HG02970 (cell line): ENCODE measurements around the gene TACR2.

Source experiments
- ATAC-seq: cut with Tn5 transposase; IDR thresholded peaks from one replicate; pipeline ENCODE4 v1.9.1; 2021; ENCODE audit warnings: mild to moderate bottlenecking, moderate library complexity, moderate number of reproducible peaks; ENCODE audit not compliant: unreplicated experiment, low FRiP score

Gene TACR2

DNA sequence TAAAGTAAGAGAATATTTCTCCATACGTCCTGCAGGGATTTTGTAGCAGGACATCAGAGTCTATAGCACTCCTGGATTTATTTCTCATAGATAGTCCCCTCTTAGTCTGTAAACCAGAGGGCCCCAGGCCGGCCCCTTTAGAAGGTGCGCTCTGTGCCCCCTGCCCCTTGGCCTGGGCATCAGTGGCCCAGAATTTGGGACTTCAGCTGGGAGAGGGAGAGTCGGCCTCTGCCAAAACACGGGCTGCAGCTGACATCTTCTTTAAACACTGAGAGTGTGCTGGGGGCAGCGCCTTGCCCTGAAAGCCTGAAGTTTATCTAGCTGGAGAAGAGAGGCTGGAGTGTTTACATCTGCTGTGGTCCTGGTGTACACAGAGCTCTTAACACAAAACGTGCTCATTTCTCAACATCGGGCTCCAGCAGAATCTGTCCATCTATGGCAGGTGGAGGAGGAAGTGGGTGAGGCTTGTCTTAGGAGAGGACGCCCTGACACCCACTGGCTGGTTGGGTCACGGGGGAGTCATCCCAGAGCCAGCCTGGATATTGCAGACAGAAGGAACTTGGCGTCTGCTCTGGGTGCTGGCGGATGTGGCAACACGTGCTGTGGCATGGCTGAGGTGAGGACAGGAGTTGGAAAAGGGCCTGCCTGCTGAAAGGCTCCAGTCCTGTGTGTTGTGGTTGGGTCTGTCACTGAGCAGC lies 5.0 kb upstream of the TACR2 start:
- no peak for ATAC-seq

DNA sequence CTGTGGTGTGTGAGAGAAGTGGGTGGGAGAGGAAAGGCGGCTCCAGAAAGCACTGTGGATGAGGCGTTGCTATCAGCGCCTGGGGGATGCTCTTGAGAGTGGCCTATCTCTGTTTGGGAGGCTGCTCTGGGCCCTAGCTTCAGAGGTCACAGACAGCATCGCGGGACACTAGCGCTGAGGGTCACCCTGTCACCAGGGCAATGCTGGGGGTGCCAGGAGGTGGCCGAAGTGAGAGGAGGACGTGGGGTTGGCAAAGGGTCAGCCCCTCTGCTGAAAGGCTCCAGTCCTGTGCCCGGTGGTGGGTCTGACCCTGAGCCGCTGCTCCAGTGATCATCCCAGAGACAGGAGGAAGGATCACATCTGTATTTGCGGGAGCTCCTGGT lies 3.0 kb upstream of the TACR2 start:
- ATAC-seq = no peak

DNA sequence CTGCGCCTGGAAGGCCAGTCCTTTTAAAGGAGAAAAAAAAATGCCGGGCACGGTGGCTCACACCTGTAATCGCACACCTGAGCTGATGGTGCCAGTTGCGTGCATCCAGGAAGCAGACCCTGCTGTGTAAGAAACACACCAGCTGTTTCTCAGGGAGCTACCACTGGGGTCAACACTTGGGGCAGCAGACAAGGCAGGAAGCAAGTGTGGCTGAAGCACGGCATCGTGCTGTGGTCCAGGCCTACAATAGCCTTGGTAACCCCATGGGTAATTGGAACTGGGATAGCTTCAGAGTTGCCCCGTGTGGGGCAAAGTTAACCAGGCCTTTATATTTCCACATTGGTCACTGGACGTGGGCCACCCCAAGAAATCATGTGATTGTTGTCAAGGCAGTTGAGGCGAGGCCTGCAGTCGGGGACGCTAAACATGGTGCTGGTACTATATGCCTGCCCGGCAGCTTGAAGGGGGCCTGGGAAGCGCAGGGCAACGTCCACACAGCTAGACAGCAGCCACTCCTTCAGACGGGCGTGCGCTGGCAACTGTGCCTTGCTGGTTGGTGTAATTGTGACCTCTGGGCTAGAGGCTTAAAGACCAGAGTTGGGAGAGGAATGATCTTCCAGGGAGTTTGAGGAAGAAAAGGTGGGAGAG lies 2.5 kb upstream of the TACR2 start:
- no peak for ATAC-seq

DNA sequence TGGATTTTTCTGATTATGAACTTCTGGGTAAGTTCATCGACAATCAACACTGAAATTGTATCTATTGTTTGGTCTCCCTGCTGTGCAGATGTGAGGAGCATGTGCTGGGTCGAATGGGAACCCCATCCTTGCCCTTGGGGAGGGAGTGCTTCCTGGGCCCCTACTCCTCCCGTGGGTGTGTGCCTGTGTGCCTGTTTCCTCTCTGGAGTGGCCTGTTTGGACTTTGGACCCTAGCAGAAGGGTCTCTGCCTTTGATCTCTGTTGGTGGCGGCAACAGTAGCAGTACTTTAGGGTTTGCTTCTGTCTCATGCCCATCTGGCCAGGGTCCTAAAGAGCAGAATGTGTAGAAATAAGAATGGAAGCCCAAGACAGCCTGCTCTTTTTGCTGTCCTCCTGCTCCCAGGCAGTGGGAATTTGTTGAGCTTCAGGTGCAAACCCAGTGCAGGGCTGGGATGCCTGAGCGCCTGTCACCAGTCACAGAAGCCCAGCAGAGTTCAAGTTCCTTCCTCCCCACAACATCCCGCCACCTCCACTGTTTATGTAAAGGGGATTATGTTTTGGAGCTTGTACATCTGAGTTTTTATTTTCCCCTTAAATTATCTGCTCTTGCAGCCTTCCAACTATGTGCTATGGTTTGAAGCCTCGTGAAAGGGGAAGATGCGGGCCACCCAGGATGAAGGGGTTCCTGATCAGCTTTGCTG lies 1.5 kb upstream of the TACR2 start:
- no peak for ATAC-seq

DNA sequence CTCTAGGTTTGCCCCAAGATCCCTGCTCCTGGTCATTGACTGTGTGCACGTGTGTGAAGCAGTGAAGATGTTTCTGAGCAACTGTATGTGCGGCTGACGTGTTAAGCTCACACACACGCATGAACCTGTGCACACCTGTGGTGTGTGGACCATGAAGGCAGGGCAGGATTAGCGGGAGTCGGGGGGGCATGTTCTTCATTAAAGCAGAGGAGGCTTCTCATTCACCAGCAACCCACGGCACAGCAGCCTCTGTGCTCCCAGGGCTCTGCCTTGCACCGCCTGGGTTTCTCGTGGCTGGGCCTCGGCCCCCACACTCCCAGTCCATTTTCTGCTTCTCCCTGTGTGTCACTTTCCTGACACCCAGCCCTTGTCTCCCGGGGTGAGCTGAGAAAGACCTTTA lies 824 bp upstream of the TACR2 start:
- no peak for ATAC-seq

DNA sequence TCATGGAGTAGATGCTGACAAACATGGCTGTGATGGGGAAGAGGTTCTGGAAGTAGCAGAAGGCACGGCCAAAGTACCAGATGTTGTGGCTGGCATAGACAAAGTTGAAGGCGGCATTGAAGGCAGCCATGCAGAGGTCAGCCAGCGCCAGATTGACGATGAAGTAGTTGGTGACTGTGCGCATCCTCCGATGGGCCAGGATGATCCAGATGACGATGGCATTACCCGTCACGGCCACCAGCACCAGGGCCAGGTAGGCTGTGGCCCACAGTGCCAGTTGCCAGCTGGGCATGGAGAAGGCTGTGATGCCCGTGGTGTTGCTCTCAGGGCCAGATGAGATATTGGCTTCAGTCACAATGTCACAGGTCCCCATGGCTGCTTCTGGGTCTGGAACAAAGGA lies 767 bp downstream of the TACR2 start:
- ATAC-seq = no peak

DNA sequence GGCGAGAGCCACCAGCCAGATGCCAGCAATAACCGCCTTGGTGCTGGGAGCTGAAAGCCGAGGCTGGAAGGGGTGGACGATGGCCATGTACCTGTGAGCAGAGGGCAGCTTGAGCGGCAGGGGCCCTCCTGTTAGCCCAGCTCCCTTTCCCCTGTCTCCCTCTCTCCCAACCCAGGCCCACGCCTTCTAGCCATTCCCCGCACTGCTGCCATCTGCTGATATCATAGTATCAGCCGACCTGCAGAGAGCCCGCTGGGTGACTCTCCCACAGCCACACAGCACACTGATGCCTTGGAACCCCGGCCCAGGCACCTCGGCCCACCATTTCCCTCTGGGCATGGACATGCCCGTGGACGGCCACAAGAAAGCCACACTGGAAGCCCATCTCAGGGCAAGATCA lies 1.7 kb downstream of the TACR2 start:
- ATAC-seq = no peak

DNA sequence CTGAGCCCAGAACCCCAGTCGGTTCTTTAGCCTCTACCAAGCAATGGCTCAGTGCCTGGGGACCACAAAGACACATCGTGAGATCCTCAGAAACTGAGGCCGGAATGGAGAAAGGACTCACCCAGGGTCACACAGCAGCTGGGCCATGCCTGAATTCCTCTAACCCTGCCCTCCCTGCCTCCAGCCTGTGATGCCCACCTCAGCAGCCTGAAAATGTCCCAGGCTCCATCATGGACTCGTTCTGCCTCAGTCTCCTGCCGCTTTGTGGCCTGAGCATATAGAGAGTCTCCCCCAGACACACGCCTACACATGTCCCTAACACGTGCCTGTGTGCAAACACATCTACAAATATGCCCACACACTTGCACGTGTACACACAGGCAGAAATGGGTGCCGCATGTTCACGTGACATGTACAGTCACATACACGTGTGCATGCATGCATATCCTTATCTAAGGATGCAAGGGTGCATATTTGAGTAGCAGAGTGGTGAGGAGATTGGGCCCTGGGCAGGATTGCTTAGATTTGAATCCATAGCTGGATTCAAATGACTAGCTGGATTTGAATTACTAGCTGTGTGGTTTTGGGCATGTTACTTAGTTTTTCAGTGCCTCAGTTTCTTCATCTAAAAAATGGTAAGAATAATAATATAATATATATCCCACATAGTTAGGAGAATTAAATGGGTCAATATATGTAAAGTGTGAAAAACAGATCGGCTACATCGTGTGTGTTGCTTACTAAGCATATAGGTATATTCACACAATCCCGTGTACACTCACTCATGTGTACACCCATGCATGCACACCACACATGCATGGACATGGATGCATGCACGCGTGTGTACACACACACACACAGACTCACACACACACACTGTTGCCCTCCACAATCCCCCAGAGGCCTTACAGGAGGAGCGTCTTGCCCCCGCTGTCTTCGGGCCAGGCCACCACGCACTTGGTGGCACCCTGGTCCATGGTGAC lies 2.4 kb downstream of the TACR2 start:
- ATAC-seq = no peak

DNA sequence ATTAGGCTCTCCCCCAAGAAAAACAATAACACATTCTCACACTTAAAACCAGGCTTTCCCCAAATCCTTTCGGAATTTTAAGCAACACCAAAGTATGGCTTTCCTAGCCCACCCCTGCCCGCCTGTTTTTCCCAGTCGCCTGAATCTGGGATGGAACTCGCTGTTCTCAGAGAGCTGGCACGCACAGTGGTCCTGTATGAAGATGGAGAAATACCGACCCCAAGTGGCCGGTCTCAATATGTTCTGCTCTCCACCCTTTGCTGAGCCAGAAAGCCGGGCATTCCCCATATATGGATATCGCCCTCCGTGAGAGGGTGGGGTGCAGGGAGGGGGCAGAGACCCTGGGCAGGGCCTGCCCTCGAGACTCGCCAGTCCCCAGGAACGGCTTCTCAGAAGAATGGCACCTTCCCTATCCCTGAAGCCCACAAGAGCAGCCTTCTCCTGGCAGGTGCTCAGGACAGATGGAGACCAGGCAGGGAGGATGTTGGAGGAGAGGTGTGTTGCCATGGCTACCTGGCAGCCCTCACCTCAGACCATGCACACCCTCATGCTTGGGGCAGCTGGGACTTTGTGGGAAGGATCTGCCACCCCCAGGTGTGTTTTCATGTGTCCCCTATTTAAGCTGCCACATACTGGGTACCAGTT lies 3.4 kb downstream of the TACR2 start:
- ATAC-seq = no peak

DNA sequence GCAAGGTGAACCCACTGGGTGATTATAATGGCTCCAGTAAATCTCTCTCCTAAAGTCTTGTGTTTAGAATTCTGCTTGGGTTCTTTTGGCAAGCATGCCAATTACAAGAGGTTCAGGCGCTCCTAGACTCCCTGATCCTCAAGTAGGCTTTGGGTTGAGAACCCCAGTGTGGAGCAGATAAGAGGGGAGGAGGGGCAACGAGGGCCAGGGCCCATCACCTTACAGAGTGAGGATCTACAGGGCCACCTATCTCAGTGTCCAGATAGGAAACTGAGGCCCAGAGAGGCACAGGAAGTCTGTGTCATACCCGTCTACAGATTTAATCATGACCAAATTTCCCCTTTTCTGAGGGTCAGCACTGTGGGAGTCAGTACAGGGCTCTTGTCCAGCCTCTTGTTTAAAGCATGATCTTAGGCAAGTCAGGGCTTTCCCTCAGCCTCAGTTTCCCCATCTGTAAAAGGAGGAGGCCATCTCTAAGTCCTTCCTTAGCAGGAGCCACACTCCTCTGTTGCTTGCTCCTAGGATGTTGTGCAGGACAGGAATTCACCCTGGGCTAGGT lies 4.4 kb downstream of the TACR2 start:
- ATAC-seq = no peak

DNA sequence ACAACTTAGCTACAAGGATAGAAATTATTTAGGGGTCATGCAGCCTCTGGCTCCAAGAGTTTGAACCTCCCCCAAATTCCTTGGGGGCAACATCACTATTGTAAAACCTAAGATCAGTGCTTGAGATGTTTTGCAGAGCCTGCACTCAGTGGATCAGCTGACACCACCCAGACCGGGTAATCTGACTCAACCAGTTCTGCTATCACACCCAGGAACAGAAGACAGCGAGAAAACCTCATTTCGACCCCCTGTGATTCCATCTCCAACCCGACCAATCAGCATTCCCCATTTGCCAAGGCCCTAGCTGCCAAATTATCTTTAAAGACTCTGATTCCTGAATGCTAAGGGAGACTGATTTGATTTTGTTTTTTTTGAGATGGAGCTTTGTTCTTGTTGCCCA lies 5.2 kb downstream of the TACR2 start:
- ATAC-seq = no peak

DNA sequence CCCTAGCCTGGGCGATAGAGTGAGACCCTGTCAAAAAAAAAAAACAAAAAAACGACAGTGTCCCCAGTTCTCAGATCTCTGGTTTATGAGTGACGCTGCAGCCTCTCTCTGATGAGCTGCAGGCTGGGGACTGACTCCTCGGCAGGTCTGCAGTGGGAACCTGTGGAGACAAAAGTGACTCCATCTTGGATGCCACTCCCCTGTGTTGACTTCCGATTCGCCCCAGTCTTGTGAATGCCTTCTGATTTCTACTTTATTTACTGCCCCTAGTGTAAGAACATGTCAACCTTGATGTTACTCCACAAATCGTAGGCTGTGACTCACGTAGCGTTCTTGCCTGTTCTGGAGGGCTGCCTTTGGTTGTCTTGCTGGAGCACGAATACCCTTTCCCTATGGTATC lies 6.2 kb downstream of the TACR2 start:
- no peak for ATAC-seq

DNA sequence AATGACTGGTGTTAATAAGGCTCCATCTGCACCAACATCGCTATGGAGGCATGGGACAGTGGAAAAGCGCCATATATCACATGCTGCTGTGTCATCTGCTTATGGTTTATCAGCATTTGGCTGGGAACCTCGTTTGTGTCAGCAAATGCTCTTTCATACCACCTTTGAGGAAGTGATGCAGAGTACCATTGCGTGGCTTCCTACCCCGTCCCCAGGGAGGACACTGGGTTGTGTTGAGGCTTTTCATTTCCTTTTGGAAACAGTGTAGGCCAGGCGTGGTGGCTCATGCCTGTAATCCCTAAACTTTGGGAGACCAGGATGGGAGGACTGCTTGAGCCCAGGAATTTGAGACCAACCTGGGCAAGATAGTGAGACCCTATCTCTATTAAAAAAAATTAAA lies 6.8 kb downstream of the TACR2 start:
- no peak for ATAC-seq

DNA sequence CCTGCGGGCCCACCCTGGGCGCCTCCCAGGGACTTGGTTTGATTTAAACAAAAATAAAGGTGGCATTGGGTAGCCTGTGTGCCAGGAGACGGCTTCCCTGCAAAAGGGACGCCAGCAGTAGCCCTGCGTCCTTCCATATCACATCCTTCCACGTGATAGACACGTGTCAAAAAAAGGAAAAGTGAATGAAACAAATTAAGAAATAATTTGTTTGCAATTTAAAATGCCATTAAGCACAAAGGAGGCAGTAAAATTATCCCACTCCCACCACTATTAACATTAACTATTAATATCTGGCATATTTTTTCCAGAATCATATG lies 7.6 kb downstream of the TACR2 start:
- no peak for ATAC-seq

DNA sequence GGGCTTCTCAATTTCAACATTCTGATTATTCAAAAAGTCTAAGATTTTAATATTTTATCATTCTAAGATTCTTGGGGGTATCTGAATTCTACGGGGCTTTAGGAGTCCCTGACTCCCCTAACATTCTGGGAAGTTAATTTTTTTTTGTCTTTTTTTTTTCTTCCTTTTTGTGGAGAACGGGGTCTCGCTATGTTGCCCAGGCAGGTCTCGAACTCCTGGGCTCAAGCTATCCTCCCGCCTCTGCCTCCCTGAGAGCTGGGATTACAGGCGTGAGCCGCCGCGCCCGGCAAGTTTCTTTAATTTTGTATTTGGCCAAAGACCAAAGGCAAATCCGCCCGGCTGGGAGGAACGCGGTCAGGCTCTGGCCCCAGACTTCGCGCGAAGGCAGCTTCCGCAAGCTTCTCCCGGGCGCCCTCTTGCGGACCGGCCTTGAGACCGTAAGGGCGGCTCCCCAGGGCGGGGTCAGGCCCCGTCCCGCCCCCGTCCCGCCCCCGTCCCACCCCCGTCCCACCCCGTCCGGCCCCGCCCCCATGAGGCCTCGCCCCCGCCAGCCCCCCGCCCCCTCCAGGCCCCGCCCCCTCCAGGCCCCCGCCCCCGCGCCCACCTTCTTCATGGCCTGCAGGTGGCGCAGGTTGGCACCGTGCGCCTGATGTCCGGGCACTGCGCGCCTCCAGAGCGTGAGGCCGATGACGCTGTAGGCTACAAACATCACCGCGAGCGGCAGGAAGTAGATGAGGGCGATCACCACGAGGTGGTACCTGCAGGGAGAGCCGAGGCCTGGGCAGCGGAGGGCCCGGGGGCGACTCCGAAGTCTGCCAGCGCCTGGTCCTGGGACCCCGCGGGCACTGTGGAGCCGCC lies 8.2 kb downstream of the TACR2 start:
- ATAC-seq = peak; percentile 76

DNA sequence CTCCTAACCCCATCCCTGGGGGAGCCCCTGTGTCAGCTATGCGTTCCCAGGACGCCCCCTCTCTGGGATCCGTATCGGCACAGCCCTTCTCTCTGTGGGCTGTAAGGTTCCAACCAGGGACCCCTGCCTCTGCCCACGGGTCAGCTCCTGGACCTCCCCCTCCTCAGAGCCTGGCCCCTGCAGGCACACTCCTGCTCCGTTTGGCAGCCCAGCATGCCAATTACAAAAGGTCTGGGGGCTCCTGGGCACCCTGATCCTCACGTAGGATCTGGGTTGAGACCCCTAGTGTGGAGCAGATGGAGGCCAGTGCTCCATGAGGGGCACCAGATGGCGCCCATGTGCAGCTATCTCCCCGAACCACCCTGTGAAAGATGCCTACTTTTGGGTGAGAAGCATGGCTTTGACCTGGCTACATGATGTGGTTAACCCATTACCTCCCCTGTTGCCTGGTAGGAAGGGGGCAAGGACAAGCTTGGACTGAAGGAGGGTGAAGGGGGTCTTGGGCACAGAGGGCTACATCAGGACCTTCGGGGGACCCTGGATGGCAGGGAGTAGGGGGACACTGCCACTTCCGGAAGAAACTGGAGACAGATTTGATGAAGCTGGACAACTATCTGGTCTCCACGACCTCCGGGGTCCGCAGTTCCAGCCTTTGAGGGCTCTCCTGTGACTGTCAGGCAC lies 9.0 kb downstream of the TACR2 start:
- ATAC-seq = no peak

DNA sequence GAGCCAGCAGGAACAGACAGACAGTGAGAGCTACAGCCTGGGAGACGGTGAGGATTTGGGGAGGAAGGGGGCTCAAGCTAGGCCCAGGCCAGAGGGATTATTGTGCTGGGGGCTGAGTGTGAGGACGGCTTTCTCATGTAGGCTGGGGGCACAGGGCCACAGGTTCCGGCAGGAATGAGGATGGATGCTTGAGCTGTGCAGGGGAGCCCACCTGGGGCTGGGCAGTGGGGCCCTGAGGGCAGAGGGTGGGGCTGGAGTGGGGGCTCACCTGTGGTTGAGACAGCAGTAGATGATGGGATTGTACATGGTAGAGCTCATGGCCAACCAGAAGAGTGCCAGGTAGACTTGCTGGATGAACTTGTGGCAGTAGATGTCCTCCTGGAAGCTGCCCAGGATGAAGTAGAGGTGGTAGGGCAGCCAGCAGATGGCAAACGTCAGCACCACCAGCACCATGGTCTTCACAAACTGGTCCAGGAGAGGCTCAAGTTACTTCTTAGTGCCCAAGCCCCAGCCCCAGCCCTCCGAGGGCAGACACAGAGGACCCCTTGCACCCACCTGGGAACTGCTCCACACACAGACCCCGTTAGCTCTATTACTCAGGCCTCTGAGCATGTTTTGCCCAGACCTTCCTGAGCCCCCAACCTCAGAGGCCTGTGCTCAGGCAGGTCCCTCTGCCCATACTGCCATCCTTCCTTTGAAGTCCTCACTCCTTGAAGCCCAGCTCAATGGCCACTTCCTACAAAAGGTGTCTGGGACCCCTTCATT lies 9.7 kb downstream of the TACR2 start:
- no peak for ATAC-seq

DNA sequence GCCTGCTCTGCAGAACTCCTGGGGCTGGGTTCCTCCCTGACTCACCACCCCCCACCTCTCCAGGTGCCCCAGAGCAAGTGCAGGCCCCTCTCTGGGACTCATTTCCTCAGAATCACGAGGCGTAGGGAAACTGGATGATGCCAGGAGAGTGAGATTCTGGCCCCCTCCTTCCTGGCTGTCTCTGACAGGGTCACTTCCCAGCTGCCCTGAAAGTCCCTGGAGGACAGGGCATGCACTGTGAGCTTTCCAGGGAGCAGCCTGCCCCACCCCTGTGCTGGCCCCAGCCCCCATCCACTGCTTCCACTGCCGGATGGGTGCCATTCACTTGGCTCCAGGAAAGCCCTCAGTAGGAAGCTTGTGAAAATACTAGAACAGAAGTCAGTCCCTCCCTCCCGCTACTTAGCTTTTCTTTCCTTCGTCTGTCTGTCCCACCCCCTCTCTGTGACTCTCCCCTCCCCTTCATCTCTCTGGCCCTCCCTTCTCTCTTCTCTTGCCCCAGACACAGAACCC lies 10.4 kb downstream of the TACR2 start:
- no peak for ATAC-seq
